HEK293 (cell line): ENCODE measurements around the gene SYNE1.
"Not testable (repeated sequence)": the region's sequence is repeated elsewhere in the genome, so short reads cannot be mapped to it uniquely, and the experiment has no call there.

Experiments used
- CTCF ChIA-PET: fragments of 350-600 bp; formaldehyde crosslinking; extraction: SDS; loops from one replicate; lab custom pipeline; 2021; ENCODE audit warnings: antibody characterized with exemption; lab: Yijun Ruan, JAX
- POLR2A ChIA-PET: fragments of 300-600 bp; formaldehyde crosslinking; extraction: SDS; loops from one replicate; lab custom pipeline; 2020; ENCODE audit warnings: antibody characterized with exemption, inconsistent platforms; lab: Yijun Ruan, JAX
- H3K27ac ChIP-seq: fragments of 200-500 bp; sonication (Bioruptor generic); 2 replicates; pipeline ENCODE4 v1.5.1; 2014; ENCODE audit warnings: low read depth, low read length, control low read depth, inconsistent platforms; ENCODE audit errors: extremely low read depth
- H3K36me3 ChIP-seq, 2 experiments: fragments of 200-500 bp in 1 of 2; sonication (Bioruptor generic) in 1 of 2; 1 replicate in 1 of 2; 2 replicates in 1 of 2; pipeline ENCODE4 v1.5.1; 2014 to 2017; ENCODE audit warnings: inconsistent platforms in 2 of 2, low read length in 2 of 2; ENCODE audit not compliant: control insufficient read depth in 2 of 2, insufficient read depth in 1 of 2
- H3K4me1 ChIP-seq: fragments of 200-500 bp; sonication (Bioruptor generic); 2 replicates; pipeline ENCODE4 v1.5.1; 2014; ENCODE audit warnings: mild to moderate bottlenecking, low read length, inconsistent platforms; ENCODE audit not compliant: control insufficient read depth, insufficient read depth
- H3K4me3 ChIP-seq: 2 replicates; pipeline ENCODE4 v1.5.1; 2011; ENCODE audit warnings: low read depth, mild to moderate bottlenecking, control low read depth, low read length, moderate library complexity
- H3K9me3 ChIP-seq: fragments of 200-500 bp; sonication (Bioruptor generic); 2 replicates; pipeline ENCODE4 v1.5.1; 2014; ENCODE audit warnings: low read depth, low read length, inconsistent platforms; ENCODE audit not compliant: control insufficient read depth, insufficient read depth
- AEBP2 ChIP-seq: fragments of 450-650 bp; formaldehyde crosslinking; IDR thresholded peaks from 2 replicates; pipeline ENCODE4 v1.5.1; 2016; ENCODE audit warnings: missing biosample characterization, missing genetic modification characterization, borderline replicate concordance
- BCL11B ChIP-seq: fragments of 450-650 bp; formaldehyde crosslinking; IDR thresholded peaks from 2 replicates; pipeline ENCODE4 v1.5.1; 2016; ENCODE audit warnings: low read depth, missing biosample characterization, missing genetic modification characterization
- TRIM28 ChIP-seq: IDR thresholded peaks from 2 replicates; pipeline ENCODE4 v1.6.1; 2011; ENCODE audit warnings: low read length, control low read depth, borderline replicate concordance
- YY1 ChIP-seq: fragments of 450-650 bp; formaldehyde crosslinking; IDR thresholded peaks from 2 replicates; pipeline ENCODE4 v1.5.1; 2018; ENCODE audit warnings: missing biosample characterization, missing genetic modification characterization
- ZFHX2 ChIP-seq: fragments of 450-650 bp; formaldehyde crosslinking; conservative IDR thresholded peaks from 2 replicates; pipeline ENCODE4 v1.5.1; 2016; ENCODE audit warnings: missing biosample characterization, missing genetic modification characterization
- ZIC2 ChIP-seq: fragments of 450-650 bp; formaldehyde crosslinking; IDR thresholded peaks from 2 replicates; pipeline ENCODE4 v1.5.1; 2016; ENCODE audit warnings: missing biosample characterization, missing genetic modification characterization
- ZNF175 ChIP-seq: fragments of 450-650 bp; formaldehyde crosslinking; IDR thresholded peaks from 2 replicates; pipeline ENCODE4 v1.5.1; 2016; ENCODE audit warnings: missing biosample characterization, missing genetic modification characterization
- ZNF223 ChIP-seq: fragments of 450-650 bp; formaldehyde crosslinking; IDR thresholded peaks from 2 replicates; pipeline ENCODE4 v1.5.1; 2016; ENCODE audit warnings: missing biosample characterization, missing genetic modification characterization
- ZNF239 ChIP-seq: fragments of 450-650 bp; formaldehyde crosslinking; IDR thresholded peaks from 2 replicates; pipeline ENCODE4 v1.5.1; 2016; ENCODE audit warnings: missing biosample characterization, missing genetic modification characterization
- ZNF248 ChIP-seq: fragments of 450-650 bp; formaldehyde crosslinking; IDR thresholded peaks from 2 replicates; pipeline ENCODE4 v1.5.1; 2017; ENCODE audit warnings: missing biosample characterization, missing genetic modification characterization
- ZNF274 ChIP-seq, 2 experiments: fragments of 200-500 bp in 1 of 2; fragments of 450-650 bp in 1 of 2; sonication (Bioruptor generic) in 1 of 2; formaldehyde crosslinking in 1 of 2; IDR thresholded peaks; 2 replicates each; pipeline versions ENCODE4 v1.5.1 to v1.6.1; 2014 to 2016; ENCODE audit warnings: borderline replicate concordance in 1 of 2, inconsistent platforms in 1 of 2, low read length in 1 of 2, missing biosample characterization in 1 of 2, missing genetic modification characterization in 1 of 2
- ZNF335 ChIP-seq: fragments of 450-650 bp; formaldehyde crosslinking; conservative IDR thresholded peaks from 2 replicates; pipeline ENCODE4 v1.5.1; 2016; ENCODE audit warnings: missing biosample characterization, missing genetic modification characterization
- ZNF48 ChIP-seq: fragments of 450-650 bp; formaldehyde crosslinking; IDR thresholded peaks from 2 replicates; pipeline ENCODE4 v1.5.1; 2016; ENCODE audit warnings: missing biosample characterization, missing genetic modification characterization
- ZNF626 ChIP-seq: fragments of 450-650 bp; sonication (Bioruptor Pico); formaldehyde crosslinking; IDR thresholded peaks from 2 replicates; pipeline ENCODE4 v1.5.1; 2018; ENCODE audit warnings: missing biosample characterization, missing genetic modification characterization, inconsistent platforms
- ZNF677 ChIP-seq: fragments of 450-650 bp; IDR thresholded peaks from 2 replicates; pipeline ENCODE4 v1.5.0; 2018; ENCODE audit warnings: missing biosample characterization, mild to moderate bottlenecking, missing genetic modification characterization, moderate library complexity
- ZSCAN4 ChIP-seq: fragments of 450-650 bp; formaldehyde crosslinking; IDR thresholded peaks from 2 replicates; pipeline ENCODE4 v1.5.1; 2017; ENCODE audit warnings: missing biosample characterization, missing genetic modification characterization
- ZXDB ChIP-seq: fragments of 450-650 bp; formaldehyde crosslinking; IDR thresholded peaks from 2 replicates; pipeline ENCODE4 v1.5.1; 2016; ENCODE audit warnings: missing biosample characterization, missing genetic modification characterization
- TF ChIP-seq, protein P1 (sequence below): fragments of 450-650 bp; formaldehyde crosslinking; IDR thresholded peaks from 2 replicates; pipeline ENCODE4 v1.5.1; 2016; ENCODE audit warnings: missing biosample characterization, missing genetic modification characterization
- TF ChIP-seq, protein P2 (sequence below): sonication (generic); formaldehyde crosslinking; IDR thresholded peaks from 2 replicates; pipeline ENCODE4 v1.8.1; 2022; ENCODE audit warnings: mild to moderate bottlenecking, moderate library complexity, missing genetic modification reagents

The SYNE1 gene

GRCh38 chr6:152496731-152497130 is 140.4 kb downstream of the SYNE1 start (continued):
- no peak for TF ChIP-seq BCL11B (tag by site-specific recombination)

DNA sequence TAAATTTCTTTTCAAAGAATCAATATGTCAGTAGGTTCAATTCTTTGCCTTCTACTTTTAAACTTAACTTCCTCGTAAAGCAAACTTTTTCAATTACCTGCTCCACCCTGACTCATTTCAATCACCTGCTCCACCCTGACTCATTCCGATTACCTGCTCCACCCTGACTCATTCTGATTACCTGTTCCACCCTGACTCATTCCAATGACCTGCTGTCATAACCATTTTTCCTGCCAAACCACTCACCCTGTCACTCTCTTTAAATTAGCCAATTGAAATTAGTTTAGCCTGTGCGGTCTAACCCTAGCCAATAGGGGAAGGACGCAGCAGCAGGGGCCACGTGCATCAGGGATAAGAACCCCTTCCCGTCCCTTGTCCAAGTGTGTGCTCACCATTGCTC is 141.7 kb downstream of the SYNE1 start:
- H3K4me3 ChIP-seq, H3K36me3 ChIP-seq, H3K4me1 ChIP-seq, H3K9me3 ChIP-seq, POLR2A ChIA-PET, H3K27ac ChIP-seq, CTCF ChIA-PET: not testable (repeated sequence)
- TF ChIP-seq ZNF223, result 0 out of 2 replicates have a peak, but pooled peaks have one; percentile 41

- POLR2A ChIA-PET, CTCF ChIA-PET, H3K9me3 ChIP-seq, H3K4me1 ChIP-seq, H3K27ac ChIP-seq, H3K4me3 ChIP-seq, H3K36me3 ChIP-seq: not testable (repeated sequence)
These were observed 144.9 kb downstream of the SYNE1 start for GRCh38 chr6:152492281-152492680.

- H3K27ac ChIP-seq, H3K9me3 ChIP-seq, H3K4me3 ChIP-seq, CTCF ChIA-PET, H3K36me3 ChIP-seq, POLR2A ChIA-PET, H3K4me1 ChIP-seq: not testable (repeated sequence)
These were observed 145.7 kb downstream of the SYNE1 start for GRCh38 chr6:152491501-152491900.

- CTCF ChIA-PET, result interaction anchor here (0.6 kb wide), 1 partner anchor 21 kb away, joined by 3 read pairs; no protein-coding TSS in a partner anchor
- H3K9me3 ChIP-seq, H3K4me3 ChIP-seq, H3K36me3 ChIP-seq, POLR2A ChIA-PET, H3K27ac ChIP-seq, H3K4me1 ChIP-seq: not testable (repeated sequence)
These were observed 146.2 kb downstream of the SYNE1 start for GRCh38 chr6:152490971-152491378.

DNA sequence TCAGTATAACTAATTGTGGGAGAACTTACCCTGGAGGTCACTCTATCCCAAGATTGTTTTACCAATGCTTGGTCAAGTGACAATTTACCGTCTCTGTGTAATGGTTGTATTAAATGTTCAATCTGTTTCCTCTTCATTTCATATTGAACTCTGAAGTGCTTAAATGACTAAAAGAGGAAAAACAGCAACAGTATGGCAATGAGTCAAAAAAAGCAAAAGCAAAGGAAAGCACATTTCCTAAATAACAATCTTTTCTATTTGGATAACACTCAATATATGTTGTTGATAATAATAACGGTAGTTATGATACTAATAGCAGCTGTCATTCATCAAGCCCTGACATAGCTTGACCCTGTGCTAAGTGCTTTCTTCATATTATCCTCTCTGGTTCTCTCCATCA is 152.4 kb downstream of the SYNE1 start:
- Histone ChIP-seq H3K9me3 (no peaks in the 10 kb centered on the region), H3K4me3 (no peak overlapping the region), H3K36me3 (no peaks in the 10 kb centered on the region), H3K27ac (no peak overlapping the region), H3K4me1 (no peaks in the 10 kb centered on the region)
- ChIA-PET CTCF (interaction anchor here (0.6 to 3.8 kb wide), 24 partner anchors 9 to 526 kb away, joined by 3 to 36 read pairs (median 4); no protein-coding TSS in a partner anchor), POLR2A (no interaction called here)
- no peak for TF ChIP-seq ZSCAN4 (tag by site-specific recombination)
- no peak for TF ChIP-seq ZFHX2 (tag by site-specific recombination)
- TF ChIP-seq ZNF626, result no peak
- TF ChIP-seq ZNF175 (tag by site-specific recombination), result no peak
- TF ChIP-seq AEBP2 (tag by site-specific recombination), result no peak
- TF ChIP-seq ZXDB (tag by site-specific recombination), result no peak
- no peak for TF ChIP-seq ZNF48 (tag by site-specific recombination)
- TF ChIP-seq, protein P1, sequence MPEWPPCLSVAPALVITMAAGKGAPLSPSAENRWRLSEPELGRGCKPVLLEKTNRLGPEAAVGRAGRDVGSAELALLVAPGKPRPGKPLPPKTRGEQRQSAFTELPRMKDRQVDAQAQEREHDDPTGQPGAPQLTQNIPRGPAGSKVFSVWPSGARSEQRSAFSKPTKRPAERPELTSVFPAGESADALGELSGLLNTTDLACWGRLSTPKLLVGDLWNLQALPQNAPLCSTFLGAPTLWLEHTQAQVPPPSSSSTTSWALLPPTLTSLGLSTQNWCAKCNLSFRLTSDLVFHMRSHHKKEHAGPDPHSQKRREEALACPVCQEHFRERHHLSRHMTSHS (tag by site-specific recombination), result no peak
- TF ChIP-seq ZNF248 (tag by site-specific recombination), result no peak
- TF ChIP-seq ZNF239 (tag by site-specific recombination), result no peak
- TF ChIP-seq ZNF274 (IDR thresholded peaks at IDR 0.05; ENCODE audit: low read length), result no peak
- TF ChIP-seq ZNF274 (tag by site-specific recombination; IDR thresholded peaks at IDR 0.05; ENCODE audit: borderline replicate concordance), result no peak
- TF ChIP-seq YY1 (tag by site-specific recombination), result no peak
- TF ChIP-seq ZNF677 (tag by site-specific recombination), result no peak
- TF ChIP-seq ZNF335 (tag by site-specific recombination), result no peak
- TF ChIP-seq, protein P2, sequence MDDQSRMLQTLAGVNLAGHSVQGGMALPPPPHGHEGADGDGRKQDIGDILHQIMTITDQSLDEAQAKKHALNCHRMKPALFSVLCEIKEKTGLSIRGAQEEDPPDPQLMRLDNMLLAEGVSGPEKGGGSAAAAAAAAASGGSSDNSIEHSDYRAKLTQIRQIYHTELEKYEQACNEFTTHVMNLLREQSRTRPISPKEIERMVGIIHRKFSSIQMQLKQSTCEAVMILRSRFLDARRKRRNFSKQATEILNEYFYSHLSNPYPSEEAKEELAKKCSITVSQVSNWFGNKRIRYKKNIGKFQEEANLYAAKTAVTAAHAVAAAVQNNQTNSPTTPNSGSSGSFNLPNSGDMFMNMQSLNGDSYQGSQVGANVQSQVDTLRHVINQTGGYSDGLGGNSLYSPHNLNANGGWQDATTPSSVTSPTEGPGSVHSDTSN (CRISPR knock-in tag), result no peak
- TF ChIP-seq TRIM28, result no peak
- TF ChIP-seq ZIC2 (tag by site-specific recombination), result no peak
